HUES48 (cell line): ENCODE results near the gene FBXW11.

Source experiments
- H3K27ac ChIP-seq: one replicate; pipeline ENCODE4 v1.7.0; 2013; ENCODE audit warnings: low read depth, low read length, inconsistent platforms
- H3K27me3 ChIP-seq: 2 replicates; pipeline ENCODE4 v1.6.1; 2013; ENCODE audit warnings: mild to moderate bottlenecking, low read length; ENCODE audit not compliant: control insufficient read depth, insufficient read depth
- H3K36me3 ChIP-seq: 2 replicates; pipeline ENCODE4 v1.6.1; 2013; ENCODE audit warnings: low read length; ENCODE audit not compliant: control insufficient read depth, insufficient read depth
- H3K4me1 ChIP-seq: 2 replicates; pipeline ENCODE4 v1.6.1; 2013; ENCODE audit warnings: mild to moderate bottlenecking, low read length; ENCODE audit not compliant: control insufficient read depth, insufficient read depth
- H3K4me3 ChIP-seq: 2 replicates; pipeline ENCODE4 v1.5.1; 2013; ENCODE audit warnings: mild to moderate bottlenecking, low read depth, low read length
- H3K9ac ChIP-seq: 2 replicates; pipeline ENCODE4 v1.6.1; 2013; ENCODE audit warnings: mild to moderate bottlenecking, low read depth, low read length, moderate library complexity
- H3K9me3 ChIP-seq: 2 replicates; pipeline ENCODE4 v1.6.1; 2013; ENCODE audit warnings: low read length; ENCODE audit not compliant: control insufficient read depth, insufficient read depth

FBXW11 gene

DNA sequence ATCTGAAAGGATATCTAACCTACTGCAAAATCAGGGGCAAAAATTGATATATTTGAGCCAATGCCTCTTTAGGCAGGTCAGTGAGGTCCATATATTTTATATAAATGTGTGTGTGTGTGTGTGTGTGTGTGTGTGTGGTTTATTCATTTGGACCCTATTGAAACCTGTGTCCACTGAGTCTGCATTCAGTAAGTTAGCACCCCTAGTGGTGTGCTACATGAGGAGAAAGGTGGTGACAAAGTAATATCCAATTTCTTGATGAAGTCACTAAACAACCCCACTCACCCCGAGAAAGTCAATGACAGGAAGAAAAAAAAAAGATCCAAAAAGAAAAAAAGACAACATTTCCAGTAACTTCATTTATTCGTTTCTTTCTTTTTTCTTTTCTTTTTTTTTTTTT, 4.1 kb downstream of the FBXW11 start:
- no peak overlapping the region for H3K4me3 ChIP-seq
- no peak overlapping the region for H3K27ac ChIP-seq
- peaks cover 4% of the 10 kb centered on the region; the same call in 1 of the 2 replicates for H3K36me3 ChIP-seq
- H3K27me3 ChIP-seq, result no peaks in the 10 kb centered on the region
- H3K4me1 ChIP-seq, result peaks cover 74% of the 10 kb centered on the region
- H3K9me3 ChIP-seq, result no peaks in the 10 kb centered on the region
- H3K9ac ChIP-seq, result no peak overlapping the region

DNA sequence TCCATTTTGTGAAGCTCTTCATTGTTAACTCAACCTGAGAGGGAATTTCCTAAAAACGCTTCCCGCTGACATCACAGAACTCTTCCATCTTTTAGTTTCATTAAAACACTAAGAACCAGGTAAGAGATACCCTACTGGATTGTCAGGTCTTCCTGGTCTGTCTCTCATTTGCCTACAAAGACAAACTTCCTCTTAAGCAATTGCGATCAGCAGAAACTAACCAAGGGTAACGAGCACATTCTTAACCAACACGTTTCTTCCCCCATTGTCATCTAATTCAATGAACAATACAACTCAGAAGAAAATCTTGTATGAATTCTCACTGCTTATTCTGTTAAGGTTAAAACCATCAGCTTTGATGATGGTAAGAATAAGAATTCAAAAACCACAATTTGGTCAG, 6.6 kb downstream of the FBXW11 start:
- H3K9ac ChIP-seq, result no peak overlapping the region
- H3K4me3 ChIP-seq, result peak overlapping the region; percentile 29; the same call in 1 of the 2 replicates
- peak overlapping the region; percentile 30 for H3K27ac ChIP-seq

DNA sequence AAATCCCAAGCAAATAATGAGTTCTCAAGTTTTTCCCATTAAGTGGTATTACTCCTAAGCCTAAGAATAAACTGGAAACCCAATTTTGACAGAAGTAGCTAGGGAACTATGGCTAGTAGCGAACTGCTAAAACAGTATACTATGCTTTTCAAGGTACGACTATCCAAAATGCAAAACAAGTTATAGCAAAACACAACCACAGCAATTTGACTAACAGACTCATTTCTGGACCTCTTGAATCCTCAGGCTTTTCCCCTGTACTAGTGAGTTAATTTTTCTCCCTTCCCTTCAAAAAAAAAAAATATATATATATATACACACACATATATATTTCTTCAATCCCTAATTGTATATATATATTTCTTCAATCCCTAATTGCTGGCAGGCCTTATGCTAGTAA, 7.3 kb downstream of the FBXW11 start:
- H3K36me3 ChIP-seq, result peaks cover 19% of the 10 kb centered on the region
- no peak overlapping the region for H3K9ac ChIP-seq
- H3K4me1 ChIP-seq, result peaks cover 82% of the 10 kb centered on the region
- no peak overlapping the region for H3K27ac ChIP-seq
- no peaks in the 10 kb centered on the region for H3K9me3 ChIP-seq
- no peaks in the 10 kb centered on the region for H3K27me3 ChIP-seq
- H3K4me3 ChIP-seq, result no peak overlapping the region; the same call in 1 of the 2 replicates

More for the DNA sequence above, 6.6 kb downstream of the FBXW11 start:
- H3K36me3 ChIP-seq, result peaks cover 17% of the 10 kb centered on the region
- no peaks in the 10 kb centered on the region for H3K9me3 ChIP-seq
- H3K4me1 ChIP-seq, result peaks cover 87% of the 10 kb centered on the region
- H3K27me3 ChIP-seq, result no peaks in the 10 kb centered on the region

DNA sequence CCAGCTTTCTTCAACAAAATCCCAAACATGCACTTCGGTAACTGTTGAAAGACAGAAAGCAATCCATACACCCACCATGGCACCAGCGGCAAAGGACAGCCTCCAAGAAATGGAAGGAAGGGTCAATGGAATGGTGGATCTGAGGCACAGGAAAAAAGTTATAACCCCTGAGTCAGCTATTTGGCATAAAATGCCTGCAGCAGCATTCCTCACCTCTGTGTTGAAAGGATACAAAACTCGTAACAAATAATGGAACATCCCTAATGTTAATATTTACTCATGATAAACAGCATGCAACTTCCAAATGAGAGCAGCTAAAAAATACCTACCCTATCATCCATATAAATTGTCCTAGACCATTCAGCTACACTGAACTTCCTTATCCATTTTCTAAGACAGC, 9.4 kb downstream of the FBXW11 start:
- H3K4me1 ChIP-seq, result peaks cover 62% of the 10 kb centered on the region
- no peak overlapping the region; the same call in 1 of the 2 replicates for H3K9ac ChIP-seq
- peaks cover 32% of the 10 kb centered on the region for H3K36me3 ChIP-seq
- no peak overlapping the region for H3K4me3 ChIP-seq
- H3K9me3 ChIP-seq, result no peaks in the 10 kb centered on the region
- peak overlapping the region; percentile 9 for H3K27ac ChIP-seq
- H3K27me3 ChIP-seq, result no peaks in the 10 kb centered on the region

DNA sequence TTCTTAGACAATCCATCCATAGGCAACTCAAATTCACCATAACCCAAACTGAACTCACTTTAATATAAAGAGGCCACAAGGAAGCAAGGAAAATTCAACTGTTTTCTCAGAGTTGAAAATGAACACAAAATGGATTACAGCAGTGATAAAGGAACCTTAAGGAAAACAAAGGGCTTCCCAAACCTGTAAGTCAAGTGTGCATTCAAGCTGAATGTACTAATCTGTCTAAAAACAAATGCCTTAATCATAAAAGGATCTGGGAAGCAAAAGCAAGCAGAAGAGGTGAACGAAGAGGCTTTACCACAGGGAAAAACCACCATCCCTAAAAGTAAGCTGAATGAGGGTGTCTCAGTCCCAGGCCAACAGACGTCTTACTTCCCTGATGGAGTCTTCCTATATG, 13.6 kb downstream of the FBXW11 start:
- H3K9ac ChIP-seq, result no peak overlapping the region

DNA sequence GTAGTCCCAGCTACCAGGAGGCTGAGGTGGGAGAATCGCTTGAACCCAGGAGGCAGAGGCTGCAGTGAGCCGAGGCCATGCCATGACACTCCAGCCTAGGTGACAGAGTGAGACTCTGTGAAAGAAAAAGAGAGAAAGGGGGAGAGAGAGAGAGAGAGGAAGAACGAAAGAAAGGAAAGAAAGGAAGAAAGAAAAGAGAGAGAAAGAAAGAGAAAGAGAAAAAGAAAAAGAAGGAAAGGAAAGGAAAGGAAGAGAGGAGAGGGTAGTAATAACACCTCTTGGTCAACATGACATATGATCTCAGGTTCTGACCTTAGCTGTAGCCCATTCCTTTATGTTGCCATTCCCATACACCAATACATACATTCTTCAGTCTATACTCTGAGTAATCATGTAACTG, 14.1 kb downstream of the FBXW11 start:
- Histone ChIP-seq H3K27me3 (no peaks in the 10 kb centered on the region), H3K9ac (no peak overlapping the region), H3K9me3 (no peaks in the 10 kb centered on the region), H3K4me3 (no peak overlapping the region), H3K27ac (no peak overlapping the region), H3K36me3 (peaks cover 41% of the 10 kb centered on the region), H3K4me1 (peaks cover 22% of the 10 kb centered on the region)

More for the DNA sequence above, 13.6 kb downstream of the FBXW11 start:
- Histone ChIP-seq H3K4me3 (no peak overlapping the region), H3K9me3 (no peaks in the 10 kb centered on the region), H3K36me3 (peaks cover 41% of the 10 kb centered on the region), H3K27ac (no peak overlapping the region), H3K4me1 (peaks cover 25% of the 10 kb centered on the region), H3K27me3 (no peaks in the 10 kb centered on the region)

DNA sequence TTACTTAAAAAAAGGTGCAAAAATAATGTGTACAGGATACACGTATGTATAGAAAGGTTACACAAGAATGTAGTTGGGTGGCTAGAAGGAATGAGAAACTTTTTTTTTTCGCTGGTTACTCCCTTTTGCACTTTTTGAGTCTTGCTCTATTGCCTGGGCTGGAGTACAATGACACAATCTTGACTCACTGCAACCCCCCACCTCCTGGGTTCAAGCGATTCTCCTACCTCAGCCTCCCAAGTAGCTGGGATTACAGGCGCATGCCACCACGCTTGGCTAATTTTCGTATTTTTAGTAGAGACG, 15.8 kb downstream of the FBXW11 start:
- H3K9ac ChIP-seq, result no peak overlapping the region
- no peak overlapping the region for H3K27ac ChIP-seq
- peaks cover 30% of the 10 kb centered on the region for H3K36me3 ChIP-seq
- no peak overlapping the region for H3K4me3 ChIP-seq
- peaks cover 15% of the 10 kb centered on the region for H3K4me1 ChIP-seq
- no peaks in the 10 kb centered on the region for H3K9me3 ChIP-seq
- H3K27me3 ChIP-seq, result no peaks in the 10 kb centered on the region

DNA sequence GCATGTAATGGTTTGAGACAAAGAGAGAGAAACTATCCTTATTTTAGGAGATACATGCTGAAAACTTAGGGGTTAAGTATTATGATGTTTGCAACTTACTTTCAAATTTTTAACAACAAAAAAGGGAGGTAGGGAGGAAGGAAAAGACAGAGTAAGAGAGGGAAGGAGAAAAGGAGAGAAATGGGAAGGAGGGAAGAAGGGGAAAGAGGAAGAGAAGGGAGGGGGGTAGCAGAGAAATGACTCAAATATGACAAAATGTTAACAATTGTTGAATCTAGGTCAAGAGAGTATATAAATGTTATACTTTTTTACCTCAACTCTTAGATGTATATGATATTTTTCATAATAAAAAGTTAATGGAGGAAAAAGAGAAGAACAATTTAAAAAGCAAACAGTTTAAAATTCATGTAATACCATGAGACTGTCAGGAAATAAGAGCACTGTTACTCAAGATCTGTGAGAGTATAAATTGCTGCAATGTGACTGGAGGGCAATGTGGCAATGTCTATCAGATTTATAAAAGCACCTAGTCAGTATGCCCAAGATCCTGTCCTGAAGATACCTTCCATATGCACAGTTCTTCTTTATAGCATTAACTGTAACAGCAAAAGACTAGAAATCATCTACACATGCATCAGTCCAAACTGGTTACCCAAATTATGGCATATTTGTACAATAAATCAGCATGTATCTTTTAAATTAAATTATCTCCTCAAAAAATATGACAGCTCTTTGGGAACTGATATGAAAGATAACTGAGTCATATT, 16.3 kb downstream of the FBXW11 start:
- Histone ChIP-seq H3K27ac (no peak overlapping the region), H3K9ac (no peak overlapping the region), H3K27me3 (no peaks in the 10 kb centered on the region), H3K4me3 (no peak overlapping the region), H3K9me3 (no peaks in the 10 kb centered on the region), H3K36me3 (peaks cover 29% of the 10 kb centered on the region), H3K4me1 (peaks cover 16% of the 10 kb centered on the region)

DNA sequence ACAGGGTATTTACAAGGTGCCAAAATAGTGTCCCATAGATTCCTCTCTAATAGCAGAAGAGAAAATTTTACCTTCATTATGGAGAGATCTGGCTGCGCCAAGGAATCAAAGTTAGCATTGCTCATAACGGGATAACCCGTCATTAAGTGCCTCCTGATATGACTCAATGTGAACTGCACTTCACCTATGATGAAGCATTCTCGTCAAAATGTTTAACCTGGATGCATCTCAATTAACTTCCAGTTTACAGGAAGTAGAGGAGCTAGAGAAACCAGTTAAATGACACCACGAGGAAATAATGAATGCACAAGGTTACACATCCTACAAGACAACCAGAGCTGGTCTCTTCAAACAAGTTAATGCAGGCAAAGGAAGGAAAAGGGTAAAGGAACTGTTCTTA, 17.2 kb downstream of the FBXW11 start:
- peaks cover 28% of the 10 kb centered on the region for H3K36me3 ChIP-seq
- H3K9ac ChIP-seq, result no peak overlapping the region

DNA sequence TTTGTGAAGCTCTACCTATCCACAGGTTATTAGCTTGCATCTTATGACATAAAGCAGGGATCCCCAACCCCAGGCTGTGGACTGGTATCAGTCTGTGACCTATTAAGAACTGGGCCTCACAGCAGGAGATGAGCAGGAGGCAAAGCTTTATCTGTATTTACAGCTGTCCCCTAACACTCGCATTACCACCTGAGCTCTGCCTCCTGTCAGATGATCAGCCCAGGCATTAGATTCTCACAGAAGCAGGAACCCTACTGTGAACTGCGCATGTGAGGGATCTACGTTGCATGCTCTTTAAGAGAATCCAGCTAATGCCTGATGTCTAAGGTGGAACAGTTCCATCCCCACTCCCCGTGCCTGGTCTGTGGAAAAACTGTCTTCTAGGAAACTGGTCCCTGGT, 19.7 kb downstream of the FBXW11 start:
- H3K9ac ChIP-seq, result no peak overlapping the region
- no peak overlapping the region for H3K4me3 ChIP-seq
- no peaks in the 10 kb centered on the region for H3K9me3 ChIP-seq
- peak overlapping the region; percentile 18 for H3K27ac ChIP-seq
- H3K4me1 ChIP-seq, result peaks cover 45% of the 10 kb centered on the region
- H3K36me3 ChIP-seq, result peaks cover 13% of the 10 kb centered on the region; the same call in 1 of the 2 replicates
- no peaks in the 10 kb centered on the region for H3K27me3 ChIP-seq

More for the DNA sequence above, 17.2 kb downstream of the FBXW11 start:
- H3K4me3 ChIP-seq, result no peak overlapping the region
- peaks cover 22% of the 10 kb centered on the region for H3K4me1 ChIP-seq
- no peaks in the 10 kb centered on the region for H3K9me3 ChIP-seq
- no peaks in the 10 kb centered on the region for H3K27me3 ChIP-seq
- no peak overlapping the region for H3K27ac ChIP-seq

DNA sequence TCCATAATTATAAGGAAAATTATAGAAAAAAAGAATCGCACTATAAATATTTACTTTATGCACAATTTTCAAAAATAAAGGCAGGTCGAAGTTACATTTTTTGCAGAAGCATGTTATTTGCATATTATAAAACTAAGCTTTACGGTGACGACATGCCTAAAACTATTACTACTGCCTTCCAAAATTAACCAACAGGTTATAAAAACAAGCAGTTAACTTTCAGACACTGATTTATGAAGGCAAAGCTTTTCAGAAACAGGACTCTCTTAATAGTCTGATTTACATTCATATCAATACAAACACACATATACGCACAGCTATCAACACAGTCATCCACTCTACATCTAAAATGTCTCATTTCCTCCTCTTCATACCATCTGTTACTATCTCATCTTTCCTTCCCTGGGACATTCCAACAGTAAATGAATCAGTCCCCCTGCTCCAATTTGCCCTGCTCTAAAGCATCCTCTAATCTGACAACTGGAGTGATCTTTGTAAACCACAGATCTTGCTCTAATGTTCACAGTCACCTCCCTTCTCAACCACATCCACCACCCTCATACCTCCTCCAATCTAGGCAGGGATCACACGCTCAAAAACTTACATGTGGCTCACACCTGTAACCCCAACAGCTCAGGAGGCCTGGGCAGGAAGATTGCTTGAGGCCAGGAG, 21.6 kb downstream of the FBXW11 start:
- Histone ChIP-seq H3K36me3 (peaks cover 7% of the 10 kb centered on the region; the same call in 1 of the 2 replicates), H3K9ac (no peak overlapping the region), H3K4me1 (peaks cover 62% of the 10 kb centered on the region), H3K4me3 (no peak overlapping the region), H3K9me3 (no peaks in the 10 kb centered on the region), H3K27ac (no peak overlapping the region), H3K27me3 (no peaks in the 10 kb centered on the region)
